HUES6 (cell line): ENCODE results near the gene NOL9.
A peak's percentile ranks its signal among the peaks of the same experiment; 100 is the strongest.

Source experiments
- H3K27ac ChIP-seq: 2 replicates; pipeline ENCODE4 v1.7.0; 2013; ENCODE audit warnings: low read depth, mild to moderate bottlenecking, low read length, inconsistent platforms
- H3K27me3 ChIP-seq: 2 replicates; pipeline ENCODE4 v1.6.1; 2013; ENCODE audit warnings: low read length; ENCODE audit not compliant: control insufficient read depth, insufficient read depth
- H3K36me3 ChIP-seq: 2 replicates; pipeline ENCODE4 v1.6.1; 2013; ENCODE audit warnings: low read length; ENCODE audit not compliant: control insufficient read depth, insufficient read depth
- H3K4me1 ChIP-seq: 2 replicates; pipeline ENCODE4 v1.6.1; 2013; ENCODE audit warnings: low read length; ENCODE audit not compliant: control insufficient read depth, insufficient read depth
- H3K4me3 ChIP-seq: 2 replicates; pipeline ENCODE4 v1.5.1; 2013; ENCODE audit warnings: low read depth, low read length
- H3K9ac ChIP-seq: one replicate; pipeline ENCODE4 v1.6.1; 2013; ENCODE audit warnings: mild to moderate bottlenecking, low read length
- H3K9me3 ChIP-seq: 2 replicates; pipeline ENCODE4 v1.6.1; 2013; ENCODE audit warnings: low read depth, low read length; ENCODE audit not compliant: control insufficient read depth, insufficient read depth

NOL9 gene

GRCh38 chr1:6580119-6580592, 25.8 kb upstream of the NOL9 start:
- peaks cover 15% of the 10 kb centered on the region for H3K4me1 ChIP-seq
- H3K27ac ChIP-seq = peak overlapping the region; percentile 53; the same call in 1 of the 2 replicates

GRCh38 chr1:6579374-6580118, 25.2 kb upstream of the NOL9 start, which contains the start of gene ZBTB48:
ZBTB48 (plus strand) TSS chr1:6579994; CDS start chr1:6580610, 616 bp downstream.
- peak within 1 kb of the TSS; percentile 84 for H3K4me3 ChIP-seq
- H3K9me3 ChIP-seq = no peaks in the 10 kb centered on the region
- 0 out of 2 replicates have a peak, but pooled peaks cover 10% of the 10 kb centered on the region for H3K36me3 ChIP-seq
- peaks cover 15% of the 10 kb centered on the region for H3K4me1 ChIP-seq
- peak within 1 kb of the TSS; percentile 59 for H3K9ac ChIP-seq
- peak within 1 kb of the TSS; percentile 53; the same call in 1 of the 2 replicates for H3K27ac ChIP-seq
- no peaks in the 10 kb centered on the region for H3K27me3 ChIP-seq

More at GRCh38 chr1:6580119-6580592, 25.8 kb upstream of the NOL9 start:
- Histone ChIP-seq H3K27me3 (no peaks in the 10 kb centered on the region), H3K4me3 (peak overlapping the region; percentile 84), H3K9ac (peak overlapping the region; percentile 59), H3K36me3 (0 out of 2 replicates have a peak, but pooled peaks cover 10% of the 10 kb centered on the region), H3K9me3 (no peaks in the 10 kb centered on the region)

- Histone ChIP-seq H3K36me3 (0 out of 2 replicates have a peak, but pooled peaks cover 10% of the 10 kb centered on the region), H3K9me3 (no peaks in the 10 kb centered on the region), H3K4me3 (peak overlapping the region; percentile 84), H3K4me1 (peaks cover 15% of the 10 kb centered on the region), H3K9ac (peak overlapping the region; percentile 44), H3K27me3 (no peaks in the 10 kb centered on the region), H3K27ac (no peak overlapping the region)
Measured at GRCh38 chr1:6578624-6579373, 24.5 kb upstream of the NOL9 start.

- Histone ChIP-seq H3K36me3 (0 out of 2 replicates have a peak, but pooled peaks cover 10% of the 10 kb centered on the region), H3K9ac (no peak overlapping the region), H3K27ac (no peak overlapping the region), H3K9me3 (no peaks in the 10 kb centered on the region), H3K27me3 (no peaks in the 10 kb centered on the region), H3K4me3 (no peak overlapping the region), H3K4me1 (peaks cover 15% of the 10 kb centered on the region)
Measured at GRCh38 chr1:6577831-6578525, 23.7 kb upstream of the NOL9 start.

GRCh38 chr1:6574818-6575217, 20.5 kb upstream of the NOL9 start:
- Histone ChIP-seq H3K36me3 (no peaks in the 10 kb centered on the region), H3K4me3 (no peak overlapping the region), H3K4me1 (peaks cover 8% of the 10 kb centered on the region), H3K9me3 (peaks cover 7% of the 10 kb centered on the region), H3K9ac (no peak overlapping the region), H3K27ac (no peak overlapping the region), H3K27me3 (peaks cover 21% of the 10 kb centered on the region)

- no peak overlapping the region for H3K27ac ChIP-seq
Measured at GRCh38 chr1:6574025-6574620, 19.8 kb upstream of the NOL9 start.

GRCh38 chr1:6572653-6573383, 18.5 kb upstream of the NOL9 start:
- peaks cover 7% of the 10 kb centered on the region for H3K9me3 ChIP-seq
- H3K9ac ChIP-seq = no peak overlapping the region
- H3K4me1 ChIP-seq = no peaks in the 10 kb centered on the region

More at GRCh38 chr1:6574025-6574620, 19.8 kb upstream of the NOL9 start:
- no peak overlapping the region for H3K9ac ChIP-seq
- H3K4me1 ChIP-seq = peaks cover 4% of the 10 kb centered on the region
- H3K4me3 ChIP-seq = no peak overlapping the region
- peaks cover 7% of the 10 kb centered on the region for H3K9me3 ChIP-seq
- no peaks in the 10 kb centered on the region for H3K36me3 ChIP-seq
- peaks cover 25% of the 10 kb centered on the region for H3K27me3 ChIP-seq

GRCh38 chr1:6570987-6571386, 16.7 kb upstream of the NOL9 start:
- Histone ChIP-seq H3K27me3 (peaks cover 37% of the 10 kb centered on the region), H3K4me3 (no peak overlapping the region), H3K9ac (no peak overlapping the region), H3K9me3 (peaks cover 7% of the 10 kb centered on the region), H3K27ac (no peak overlapping the region), H3K36me3 (no peaks in the 10 kb centered on the region), H3K4me1 (no peaks in the 10 kb centered on the region)

More at GRCh38 chr1:6572653-6573383, 18.5 kb upstream of the NOL9 start:
- Histone ChIP-seq H3K4me3 (no peak overlapping the region), H3K27ac (no peak overlapping the region), H3K36me3 (no peaks in the 10 kb centered on the region), H3K27me3 (peaks cover 32% of the 10 kb centered on the region)

- H3K4me1 ChIP-seq = no peaks in the 10 kb centered on the region
- H3K9ac ChIP-seq = no peak overlapping the region
- H3K4me3 ChIP-seq = no peak overlapping the region
- peaks cover 7% of the 10 kb centered on the region for H3K9me3 ChIP-seq
- no peaks in the 10 kb centered on the region for H3K36me3 ChIP-seq
- H3K27ac ChIP-seq = no peak overlapping the region
- peaks cover 46% of the 10 kb centered on the region for H3K27me3 ChIP-seq
Measured at GRCh38 chr1:6570100-6570499, 15.8 kb upstream of the NOL9 start.

- Histone ChIP-seq H3K4me3 (no peak overlapping the region), H3K27ac (no peak overlapping the region), H3K27me3 (peaks cover 56% of the 10 kb centered on the region), H3K9ac (no peak overlapping the region), H3K36me3 (no peaks in the 10 kb centered on the region), H3K4me1 (no peaks in the 10 kb centered on the region), H3K9me3 (peaks cover 7% of the 10 kb centered on the region)
Measured at GRCh38 chr1:6569033-6569432, 14.7 kb upstream of the NOL9 start.
